Activated CD4-positive, alpha-beta memory T cell treated with anti-CD3 and anti-CD28 coated beads for 36 hours (primary cell): ENCODE measurements around the gene LIPE. TPM values are rescaled to one million over a fixed set of nuclear protein-coding genes. Genes with fewer than 3 reads are reported as not detected.

Source experiments
- CTCF ChIA-PET: fragments of 350-600 bp; sonication (Branson Sonifier 250); formaldehyde crosslinking; loops from one replicate; lab custom pipeline; 2021; ENCODE audit warnings: antibody characterized with exemption, inconsistent platforms; lab: Charles Lee
- POLR2A ChIA-PET: fragments of 350-600 bp; sonication (Branson Sonifier 250); formaldehyde crosslinking; loops from one replicate; lab custom pipeline; 2021; ENCODE audit warnings: antibody characterized with exemption; lab: Charles Lee
- DNase-seq: peaks from one replicate; pipeline ENCODE4 v3.0.0-alpha.2; 2020
- H3K27ac Mint-ChIP-seq: one replicate; pipeline ENCODE4 v1.8.0; 2021; ENCODE audit warnings: mixed read lengths
- H3K27me3 Mint-ChIP-seq: one replicate; pipeline ENCODE4 v1.8.0; 2021; ENCODE audit warnings: mixed read lengths
- H3K36me3 Mint-ChIP-seq: one replicate; pipeline ENCODE4 v1.8.0; 2021; ENCODE audit warnings: mixed read lengths
- H3K4me1 Mint-ChIP-seq: one replicate; pipeline ENCODE4 v1.8.0; 2021; ENCODE audit warnings: low read depth, mixed read lengths
- H3K4me3 Mint-ChIP-seq: one replicate; pipeline ENCODE4 v1.8.0; 2021; ENCODE audit warnings: mild to moderate bottlenecking, mixed read lengths
- H3K9me3 Mint-ChIP-seq: one replicate; pipeline ENCODE4 v1.8.0; 2021; ENCODE audit warnings: mixed read lengths
- intact Hi-C: fragments of 100-400 bp; cut with micrococcal nuclease; formaldehyde crosslinking; loops from one replicate; pipeline ENCODE4 v1.15.1; 2023
- total RNA-seq, 2 experiments: library from RNA; stranded (reverse); gene quantifications; one replicate each; pipeline ENCODE4 v1.2.3, GENCODE V29; 2021

LIPE gene
- total RNA-seq, 2 experiments from 2014 or later, result 31.6 to 31.8 TPM

DNA sequence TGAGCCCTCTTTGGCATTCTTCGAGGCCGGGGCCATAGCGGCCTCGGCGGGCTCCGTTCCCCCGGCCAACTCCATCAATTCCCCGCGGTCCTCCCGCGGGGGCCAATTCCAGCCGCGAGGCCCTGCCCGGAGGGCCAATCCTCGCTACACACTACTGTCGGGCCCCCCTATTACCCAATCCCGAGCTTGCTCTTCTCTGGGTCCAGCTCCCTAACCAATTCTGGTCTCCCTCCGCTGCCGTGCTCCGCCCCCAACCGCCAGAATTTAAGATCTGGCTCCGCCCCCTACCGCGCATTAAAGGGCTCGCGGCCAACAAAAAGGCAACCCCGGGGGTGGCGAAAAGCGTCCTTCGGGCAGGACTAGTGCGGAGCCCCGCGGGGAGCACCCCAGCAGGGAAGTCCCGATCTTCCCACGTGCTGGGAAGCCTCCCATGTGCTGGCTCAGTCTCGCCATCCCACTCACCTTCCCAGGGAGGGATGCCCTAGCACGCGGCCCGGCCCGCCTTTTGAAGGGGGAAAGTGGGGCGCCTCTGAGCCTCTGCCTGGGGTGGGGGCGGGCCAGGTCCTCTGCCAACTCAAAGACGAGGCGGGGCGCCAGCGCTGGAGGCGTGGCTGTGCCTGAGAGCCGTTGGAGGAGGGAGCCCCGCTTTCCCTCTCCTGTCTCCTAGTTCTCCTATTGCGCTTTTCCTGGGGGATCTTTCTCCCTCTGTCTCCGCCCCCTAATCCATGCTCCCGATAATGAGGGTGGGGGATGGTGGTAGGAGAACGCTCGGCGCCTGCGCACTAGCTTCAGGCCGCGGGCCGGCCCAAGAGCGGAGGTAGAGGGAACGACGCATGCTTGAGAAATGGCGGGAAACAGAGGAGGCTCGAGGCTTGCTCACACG is 3.5 kb downstream of the LIPE start:
- Mint-ChIP-seq H3K27ac (peak overlapping the region; percentile 87), H3K36me3 (no peaks in the 10 kb centered on the region), H3K27me3 (no peaks in the 10 kb centered on the region), H3K4me1 (peaks cover 37% of the 10 kb centered on the region), H3K4me3 (peak overlapping the region; percentile 92), H3K9me3 (no peaks in the 10 kb centered on the region)
- intact Hi-C loops, result loop anchor here (1.0 to 5.0 kb wide), 5 partner anchors 17 to 291 kb away; partner anchors contain the start of genes MEGF8, PAFAH1B3, POU2F2 and PRR19
- CTCF ChIA-PET, result interaction anchor here (1.0 to 5.2 kb wide), 11 partner anchors 10 to 291 kb away, joined by 3 to 40 read pairs (median 5); partner anchors contain the start of genes CEACAM1 and POU2F2
- DNase-seq, result peak; percentile 97
- POLR2A ChIA-PET, result interaction anchor here (0.7 to 1.4 kb wide), 2 partner anchors 27 kb away, joined by 3 to 6 read pairs; no protein-coding TSS in a partner anchor

DNA sequence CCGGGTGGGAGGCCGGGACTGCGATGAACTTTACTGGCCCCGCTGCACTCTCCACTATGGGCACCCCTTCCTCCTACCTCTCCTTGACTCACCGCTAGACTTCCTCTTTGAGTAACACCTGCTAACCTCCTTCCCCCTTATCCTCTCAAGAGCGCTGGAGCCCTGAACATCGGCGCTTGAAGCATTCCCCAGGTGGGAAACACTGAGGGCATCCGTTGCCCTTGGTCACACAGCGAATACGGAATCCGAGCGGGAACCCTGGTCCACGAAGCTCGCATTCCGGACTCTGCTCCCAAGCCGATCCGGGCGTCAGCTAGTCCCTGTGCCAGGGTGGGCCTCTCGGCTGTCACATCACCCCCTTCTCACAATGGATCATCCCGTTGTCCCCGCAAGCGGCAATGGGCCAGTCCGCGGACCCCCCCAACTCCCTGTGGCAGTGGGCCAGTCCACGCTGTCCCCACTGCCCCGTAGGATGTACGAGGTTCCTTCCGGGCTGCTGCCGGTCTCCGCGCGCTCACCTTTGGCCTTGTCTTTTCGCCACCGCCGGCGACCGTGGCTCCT is 4.2 kb downstream of the LIPE start:
- Mint-ChIP-seq H3K4me3 (peak overlapping the region; percentile 92), H3K4me1 (peaks cover 37% of the 10 kb centered on the region), H3K36me3 (no peaks in the 10 kb centered on the region), H3K27ac (peak overlapping the region; percentile 87), H3K9me3 (no peaks in the 10 kb centered on the region), H3K27me3 (no peaks in the 10 kb centered on the region)
- CTCF ChIA-PET, result interaction anchor here (1.0 to 4.2 kb wide), 9 partner anchors 12 to 291 kb away, joined by 3 to 40 read pairs (median 5); partner anchors contain the start of genes CEACAM1 and POU2F2
- POLR2A ChIA-PET, result interaction anchor here (0.7 to 1.4 kb wide), 2 partner anchors 26 to 27 kb away, joined by 3 to 6 read pairs; no protein-coding TSS in a partner anchor
- intact Hi-C loops, result loop anchor here (1.0 to 5.0 kb wide), 5 partner anchors 18 to 291 kb away; partner anchors contain the start of genes MEGF8, PAFAH1B3, POU2F2 and PRR19
- DNase-seq, result peak; percentile 68

DNA sequence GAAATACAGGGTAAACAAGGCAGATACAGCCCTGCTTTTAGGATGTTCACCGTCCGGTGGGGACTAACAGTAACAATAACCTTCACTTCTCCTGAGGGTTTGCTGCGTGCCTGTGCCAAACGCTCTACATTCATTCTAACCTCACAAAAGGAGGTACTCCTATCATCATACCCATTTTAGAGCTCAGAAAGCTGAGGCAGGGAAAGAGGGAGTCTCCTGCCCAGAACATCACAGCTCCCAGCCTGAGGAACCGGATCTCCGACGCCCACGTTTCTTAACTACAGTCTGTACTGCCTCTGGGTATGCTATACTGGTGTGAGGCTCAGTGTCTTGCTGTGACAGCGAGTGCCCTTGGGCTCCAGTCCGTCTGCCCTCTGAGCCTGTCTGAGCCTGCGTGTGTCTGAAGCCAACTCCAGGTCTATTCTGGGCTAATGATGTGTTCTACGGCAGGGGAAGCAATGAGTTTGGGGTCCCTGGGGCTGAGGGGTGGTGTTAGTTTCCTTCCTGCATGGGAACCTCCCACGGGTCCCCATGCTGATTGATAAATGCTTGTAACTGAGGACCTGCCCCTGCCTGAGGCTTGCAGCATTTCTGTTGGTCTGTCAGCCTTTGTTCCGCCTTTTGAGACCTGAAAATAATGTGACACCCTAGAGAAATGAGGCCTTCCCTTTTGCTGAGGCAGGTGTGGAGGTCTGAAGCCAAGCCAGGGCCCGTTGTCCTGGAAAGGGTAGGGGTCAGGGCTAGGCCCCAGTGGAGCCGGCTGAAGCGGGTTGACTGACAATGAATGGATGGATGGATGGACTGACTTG is 4.9 kb downstream of the LIPE start:
- DNase-seq, result no peak
- peaks cover 37% of the 10 kb centered on the region for H3K4me1 Mint-ChIP-seq
- peak overlapping the region; percentile 87 for H3K27ac Mint-ChIP-seq
- no peaks in the 10 kb centered on the region for H3K36me3 Mint-ChIP-seq
- peak overlapping the region; percentile 92 for H3K4me3 Mint-ChIP-seq
- intact Hi-C loops, result loop anchor here (2.0 to 5.0 kb wide), 3 partner anchors 19 to 290 kb away; partner anchors contain the start of genes PAFAH1B3, POU2F2 and PRR19
- CTCF ChIA-PET, result interaction anchor here (1.3 to 4.3 kb wide), 4 partner anchors 10 to 290 kb away, joined by 5 to 43 read pairs (median 9); partner anchors contain the start of gene POU2F2
- POLR2A ChIA-PET, result interaction anchor here (1.4 kb wide), 1 partner anchor 28 kb away, joined by 3 read pairs; no protein-coding TSS in a partner anchor
- H3K27me3 Mint-ChIP-seq, result no peaks in the 10 kb centered on the region
- H3K9me3 Mint-ChIP-seq, result no peaks in the 10 kb centered on the region

DNA sequence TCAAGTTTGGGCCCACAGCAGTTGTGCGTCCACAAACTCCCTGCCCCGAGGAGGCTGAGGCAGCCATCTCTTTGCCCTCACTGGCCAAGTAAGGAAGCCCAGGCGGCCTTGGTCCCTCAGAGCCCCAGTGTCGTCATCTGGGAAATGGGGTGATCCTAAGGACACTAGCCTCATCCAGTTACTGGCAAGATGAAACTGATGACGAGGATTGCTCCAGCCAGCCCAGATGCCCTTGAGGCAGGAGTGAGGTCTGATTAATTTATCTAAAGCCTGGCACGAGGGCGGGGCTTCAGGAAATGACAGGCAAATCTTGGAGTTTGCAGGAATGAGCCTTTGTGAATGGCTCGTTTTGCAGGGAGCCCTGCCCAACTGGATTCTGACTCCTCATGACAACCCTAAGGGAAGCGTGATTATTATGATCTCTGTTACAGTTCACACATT is 5.6 kb downstream of the LIPE start:
- no peak for DNase-seq
- Mint-ChIP-seq H3K27me3 (no peaks in the 10 kb centered on the region), H3K9me3 (no peaks in the 10 kb centered on the region), H3K27ac (no peak overlapping the region), H3K36me3 (no peaks in the 10 kb centered on the region), H3K4me1 (peaks cover 37% of the 10 kb centered on the region), H3K4me3 (peak overlapping the region; percentile 13)
- ChIA-PET POLR2A (no interaction called here), CTCF (interaction anchor here (1.0 to 4.3 kb wide), 7 partner anchors 11 to 107 kb away, joined by 3 to 43 read pairs (median 13); partner anchors contain the start of gene CEACAM1)
- intact Hi-C loops, result loop anchor here (2.0 to 5.0 kb wide), 3 partner anchors 19 to 289 kb away; partner anchors contain the start of genes PAFAH1B3, POU2F2 and PRR19

DNA sequence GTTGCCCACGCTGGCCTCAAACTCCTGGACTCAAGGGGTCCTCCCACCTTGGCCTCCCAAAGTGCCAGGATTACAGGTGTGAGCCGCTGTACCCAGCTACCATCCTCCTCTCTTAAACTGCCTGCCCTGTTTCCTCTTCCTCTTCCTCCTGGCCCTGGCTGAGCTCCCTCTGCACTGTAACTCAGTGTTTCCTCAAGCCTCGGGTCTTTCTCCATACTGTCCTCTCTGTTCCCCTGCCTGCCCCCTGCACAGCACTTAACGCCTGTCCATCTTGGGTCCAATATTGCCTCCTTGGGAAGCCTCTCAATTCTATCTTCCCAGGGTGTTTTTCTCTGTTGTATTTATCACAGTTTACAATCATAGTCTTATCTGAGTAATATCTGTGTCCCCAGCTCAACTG is 6.1 kb downstream of the LIPE start:
- intact Hi-C loops, result loop anchor here (5.0 kb wide), 2 partner anchors 119 to 289 kb away; partner anchors contain the start of genes PAFAH1B3, POU2F2 and PRR19
- CTCF ChIA-PET, result interaction anchor here (0.9 to 4.3 kb wide), 9 partner anchors 12 to 125 kb away, joined by 3 to 43 read pairs (median 13); partner anchors contain the start of gene CEACAM1
- Mint-ChIP-seq H3K27me3 (no peaks in the 10 kb centered on the region), H3K4me1 (peaks cover 37% of the 10 kb centered on the region), H3K36me3 (no peaks in the 10 kb centered on the region), H3K9me3 (no peaks in the 10 kb centered on the region), H3K4me3 (no peak overlapping the region), H3K27ac (no peak overlapping the region)
- no peak for DNase-seq
- POLR2A ChIA-PET, result no interaction called here

DNA sequence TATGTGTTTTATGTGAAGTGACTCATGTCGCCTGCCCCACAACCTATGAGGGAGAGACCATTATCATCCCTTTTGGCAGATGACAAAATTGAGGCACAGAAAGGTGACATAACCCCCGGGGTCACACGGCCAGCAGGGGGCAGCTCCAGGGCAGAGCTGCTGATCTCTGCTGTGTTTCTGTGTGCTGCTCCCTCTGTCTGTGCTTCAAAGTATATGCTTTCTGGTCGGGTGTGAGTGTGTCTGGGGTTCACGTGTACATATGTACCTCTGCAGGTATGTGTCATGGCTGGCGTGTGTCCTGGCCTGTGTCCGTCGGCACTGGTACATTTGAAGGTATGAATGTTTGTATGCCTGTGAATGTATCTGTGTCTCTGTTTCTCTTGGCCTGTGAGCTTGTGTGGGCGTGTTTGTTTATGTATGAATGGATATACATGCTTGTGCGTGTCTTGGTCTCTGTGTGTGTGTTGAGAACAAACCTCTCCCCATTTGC is 7.1 kb downstream of the LIPE start:
- peak; percentile 89 for DNase-seq
- Mint-ChIP-seq H3K27me3 (no peaks in the 10 kb centered on the region), H3K36me3 (no peaks in the 10 kb centered on the region), H3K4me3 (no peak overlapping the region), H3K9me3 (no peaks in the 10 kb centered on the region), H3K27ac (peak overlapping the region; percentile 19), H3K4me1 (peaks cover 37% of the 10 kb centered on the region)
- POLR2A ChIA-PET, result interaction anchor here (1.1 kb wide), 1 partner anchor 24 kb away, joined by 3 read pairs; no protein-coding TSS in a partner anchor
- CTCF ChIA-PET, result interaction anchor here (0.6 to 4.3 kb wide), 18 partner anchors 9 to 443 kb away, joined by 3 to 43 read pairs (median 4); partner anchors contain the start of gene CEACAM1
- intact Hi-C loops, result loop anchor here (1.0 to 5.0 kb wide), 3 partner anchors 13 to 288 kb away; partner anchors contain the start of genes PAFAH1B3, POU2F2 and PRR19

DNA sequence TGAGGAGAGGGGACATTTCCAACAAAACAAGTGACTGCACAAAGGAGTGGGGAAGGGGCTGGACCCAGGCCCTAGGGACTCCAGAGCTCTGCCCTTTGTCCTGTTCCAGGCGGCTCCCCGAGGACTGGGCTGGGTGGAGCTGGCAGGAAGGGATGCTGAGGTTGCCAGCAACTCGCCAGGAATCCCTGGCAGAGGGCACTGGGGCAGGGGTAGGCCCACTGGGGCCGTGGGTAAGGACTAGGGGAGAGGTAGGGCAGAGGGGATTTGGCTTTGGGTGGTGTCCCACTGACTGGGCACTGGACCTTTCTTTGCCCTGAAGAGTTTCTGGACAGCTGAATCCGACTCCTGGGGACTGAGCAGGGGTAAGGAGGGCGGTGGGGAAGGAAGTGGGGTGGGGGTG is 7.9 kb downstream of the LIPE start:
- no peak overlapping the region for H3K4me3 Mint-ChIP-seq
- no peak overlapping the region for H3K27ac Mint-ChIP-seq
- CTCF ChIA-PET, result interaction anchor here (0.6 to 4.3 kb wide), 10 partner anchors 8 to 442 kb away, joined by 3 to 43 read pairs (median 6); no protein-coding TSS in a partner anchor
- POLR2A ChIA-PET, result interaction anchor here (1.1 kb wide), 1 partner anchor 23 kb away, joined by 3 read pairs; no protein-coding TSS in a partner anchor
- H3K4me1 Mint-ChIP-seq, result peaks cover 36% of the 10 kb centered on the region
- H3K36me3 Mint-ChIP-seq, result no peaks in the 10 kb centered on the region
- no peaks in the 10 kb centered on the region for H3K9me3 Mint-ChIP-seq
- DNase-seq, result no peak
- intact Hi-C loops, result no loop called here
- no peaks in the 10 kb centered on the region for H3K27me3 Mint-ChIP-seq

DNA sequence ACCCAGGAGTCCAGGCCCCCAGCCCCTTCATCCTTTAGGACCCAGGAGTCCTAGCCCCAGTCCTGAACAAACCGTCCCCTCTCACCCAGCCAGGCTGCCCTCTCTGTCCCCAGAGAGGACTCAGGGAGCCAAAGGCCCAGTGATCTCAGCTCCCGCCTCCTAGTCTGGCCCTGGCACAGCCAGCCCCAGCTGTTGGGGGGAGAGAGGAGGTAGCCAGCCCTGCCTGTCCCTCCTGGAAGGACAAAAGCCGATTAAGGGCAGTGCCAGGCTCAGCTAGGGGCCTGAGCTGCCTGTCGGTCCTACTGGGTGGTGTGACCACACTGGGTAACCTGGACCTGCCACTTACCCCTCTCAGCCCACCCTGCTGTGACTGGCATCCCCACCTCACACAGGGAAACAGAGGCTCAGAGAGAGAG is 14.5 kb downstream of the LIPE start:
- POLR2A ChIA-PET, result no interaction called here
- DNase-seq, result no peak

DNA sequence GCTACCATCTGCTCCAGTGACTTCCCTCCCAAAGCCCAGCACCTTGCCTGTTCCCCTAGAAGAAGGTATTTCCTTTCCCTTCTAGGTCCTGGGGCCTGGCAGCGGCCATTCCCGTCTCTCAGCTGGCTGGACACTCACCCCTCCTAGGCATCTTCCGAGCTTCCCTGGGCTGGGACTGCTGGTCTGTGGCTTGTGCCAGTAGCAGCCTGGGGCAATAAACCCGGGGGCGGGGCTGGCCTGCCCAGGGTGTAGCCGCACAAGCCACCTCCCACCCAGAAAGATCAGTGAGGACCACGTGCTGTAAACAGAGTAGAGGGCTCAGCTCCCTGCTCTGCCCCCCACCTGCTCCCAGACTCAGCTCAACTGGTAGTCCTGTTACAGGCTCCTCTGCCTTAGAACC is 15.0 kb downstream of the LIPE start:
- H3K4me1 Mint-ChIP-seq, result no peaks in the 10 kb centered on the region
- H3K4me3 Mint-ChIP-seq, result no peak overlapping the region
- no peaks in the 10 kb centered on the region for H3K27me3 Mint-ChIP-seq
- no peak overlapping the region for H3K27ac Mint-ChIP-seq
- intact Hi-C loops, result no loop called here
- no peak for DNase-seq
- no peaks in the 10 kb centered on the region for H3K36me3 Mint-ChIP-seq
- POLR2A ChIA-PET, result interaction anchor here (0.8 kb wide), 1 partner anchor 17 kb away, joined by 3 read pairs; no protein-coding TSS in a partner anchor
- CTCF ChIA-PET, result interaction anchor here (0.9 to 2.1 kb wide), 5 partner anchors 8 to 26 kb away, joined by 3 to 7 read pairs (median 4); no protein-coding TSS in a partner anchor
- no peaks in the 10 kb centered on the region for H3K9me3 Mint-ChIP-seq

More for the DNA sequence above, 14.5 kb downstream of the LIPE start:
- Mint-ChIP-seq H3K27ac (no peak overlapping the region), H3K4me3 (no peak overlapping the region), H3K27me3 (no peaks in the 10 kb centered on the region), H3K9me3 (no peaks in the 10 kb centered on the region), H3K4me1 (no peaks in the 10 kb centered on the region), H3K36me3 (no peaks in the 10 kb centered on the region)
- intact Hi-C loops, result no loop called here
- CTCF ChIA-PET, result interaction anchor here (1.1 to 2.1 kb wide), 3 partner anchors 12 to 28 kb away, joined by 3 to 7 read pairs (median 4); no protein-coding TSS in a partner anchor

DNA sequence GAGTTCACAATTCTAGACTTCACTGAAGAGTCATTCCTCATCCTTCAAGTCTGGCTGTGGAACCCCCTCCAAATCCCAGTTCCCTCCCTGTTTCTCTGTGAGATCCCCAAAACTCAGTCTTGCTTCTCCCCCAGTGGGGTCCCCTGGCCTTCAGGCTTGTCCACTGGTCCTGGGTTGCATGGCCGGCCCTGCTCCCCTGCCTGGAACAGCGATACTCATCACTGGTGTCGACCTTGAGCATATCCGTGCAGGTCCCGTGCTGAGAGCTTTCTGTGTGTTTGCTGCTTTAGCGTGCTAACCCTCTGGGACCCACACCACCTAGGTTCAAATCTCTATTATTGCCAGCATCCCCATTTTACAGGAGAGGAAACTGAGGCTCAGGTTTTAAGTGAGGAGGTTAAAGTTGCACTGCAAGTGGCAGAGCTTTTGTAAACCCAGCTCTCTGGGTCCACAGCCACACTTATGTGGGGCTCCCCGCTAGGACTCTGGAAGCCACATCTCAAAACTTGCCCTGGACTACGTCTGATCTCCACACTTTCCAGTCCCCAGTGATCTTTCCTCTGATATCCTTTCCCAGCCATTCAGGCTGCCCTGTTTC is 15.5 kb downstream of the LIPE start:
- Mint-ChIP-seq H3K4me3 (no peak overlapping the region), H3K27me3 (no peaks in the 10 kb centered on the region), H3K4me1 (no peaks in the 10 kb centered on the region), H3K27ac (no peak overlapping the region), H3K36me3 (no peaks in the 10 kb centered on the region), H3K9me3 (no peaks in the 10 kb centered on the region)
- DNase-seq, result no peak
- ChIA-PET CTCF (interaction anchor here (0.9 to 2.1 kb wide), 5 partner anchors 8 to 27 kb away, joined by 3 to 7 read pairs (median 4); no protein-coding TSS in a partner anchor), POLR2A (interaction anchor here (0.8 kb wide), 1 partner anchor 16 kb away, joined by 3 read pairs; no protein-coding TSS in a partner anchor)
- intact Hi-C loops, result no loop called here
